Motor neuron (in vitro differentiated cells): ENCODE results near the gene TFEB. TPM values are rescaled to one million over a fixed set of nuclear protein-coding genes. Genes with fewer than 3 reads are reported as not detected.

Experiments
- ATAC-seq, 8 experiments: fragments of 200-7000 bp; cut with Tn5 transposase; replicated peaks in 6 of 8; 2 replicates each; pipeline ENCODE4 v1.8.0; 2021; ENCODE audit warnings: mild to moderate bottlenecking in 8 of 8, moderate library complexity in 8 of 8
- H3K27ac ChIP-seq, 2 donors: fragments of 250-450 bp; sonication (Bioruptor Pico); 2 replicates each; pipeline ENCODE4 v1.9.0; 2021; ENCODE audit warnings: antibody characterized with exemption in 2 of 2, mild to moderate bottlenecking in 2 of 2, moderate library complexity in 1 of 2
- H3K4me1 ChIP-seq, 2 donors: fragments of 250-450 bp; sonication (Bioruptor Pico); replicated peaks in 1 of 2; 2 replicates each; pipeline ENCODE4 v1.6.1; 2021; ENCODE audit warnings: antibody characterized with exemption in 2 of 2, mild to moderate bottlenecking in 2 of 2, moderate library complexity in 1 of 2
- H3K4me3 ChIP-seq, 5 donors: fragments of 250-450 bp; sonication (Bioruptor Pico); 2 replicates each; pipeline ENCODE4 v1.9.0; 2021; ENCODE audit warnings: antibody characterized with exemption in 5 of 5, mild to moderate bottlenecking in 5 of 5, moderate library complexity in 4 of 5
- WGBS, 10 experiments: fragments of 450-650 bp; shearing (Covaris generic); methylation state at CpG; one replicate each; pipeline ENCODE4 v1.0.0; 2022; 5-methylcytosine and 5-hydroxymethylcytosine counted together
- in situ Hi-C, 9 experiments: fragments of 400-800 bp; cut with MboI; loops; one replicate each; pipeline ENCODE4 v1.15.0; 2021; ENCODE audit warnings: low sequenced_read_pairs in 9 of 9, low pct_unique_long_range_greater_than_20kb in 2 of 9; ENCODE audit not compliant: unreplicated experiment in 9 of 9
- total RNA-seq, 8 experiments: library from RNA; unstranded; fragments of 300-600 nt; gene quantifications; 2 replicates each; pipeline versions ENCODE4 v1.2.3 to v1.2.4, GENCODE V29; 2022

The TFEB gene
- 1 to 10 TPM; 1.4 to 8.5 (median 5.3) TPM for total RNA-seq

GRCh38 chr6:41735427-41736185, at the start of gene TFEB:
Gene TFEB (minus strand): TSS chr6:41735608. CDS start chr6:41691213, 44,395 bp downstream.
- Histone ChIP-seq H3K4me3 (peak within 1 kb of the TSS; percentile 47 to 76 (median 57)), H3K4me1 (peaks cover 8 to 16% of the 10 kb centered on the region in 2 donors), H3K27ac (peak within 1 kb of the TSS in 1 of 2 donors; percentile 17)
- peak; percentile 55 to 78 (median 68) for ATAC-seq
- in situ Hi-C loops = no loop called here
- WGBS, 10 experiments = 0 to 60% (median 2%) methylated on average over 1 to 15 of the region's 50 CpGs; no CpG with 5 or more reads in 6 of the 10 experiments

- in situ Hi-C loops = loop anchor here in 6 of 9 experiments (10.0 to 25.0 kb wide), 3 partner anchors 128 to 260 kb away; partner anchors contain the start of genes BYSL (in 1 of the 6) and MED20 (in 1 of the 6)
- ATAC-seq = no peak
- Histone ChIP-seq H3K27ac (no peak overlapping the region), H3K4me1 (peaks cover 11 to 14% of the 10 kb centered on the region in 2 donors), H3K4me3 (no peak overlapping the region)
- WGBS, 10 experiments = 76% methylated on average over 4 of the region's 5 CpGs; no CpG with 5 or more reads in 9 of the 10 experiments
These were observed 49.3 kb upstream of the TFEB start for GRCh38 chr6:41784581-41785171.

- no peak overlapping the region for H3K4me3 ChIP-seq
- no peak for ATAC-seq
- in situ Hi-C loops = loop anchor here in 6 of 9 experiments (10.0 to 25.0 kb wide), 3 partner anchors 129 to 262 kb away; partner anchors contain the start of genes BYSL (in 1 of the 6) and MED20 (in 1 of the 6)
- no peak overlapping the region for H3K27ac ChIP-seq
- H3K4me1 ChIP-seq = peaks cover 11 to 13% of the 10 kb centered on the region in 2 donors
- 0 to 90% (median 61%) methylated on average over 1 to 6 of the region's 6 CpGs; no CpG with 5 or more reads in 3 of the 10 experiments for whole genome bisulfite sequencing, 10 experiments
These were observed 47.8 kb upstream of the TFEB start for GRCh38 chr6:41783106-41783780.

DNA sequence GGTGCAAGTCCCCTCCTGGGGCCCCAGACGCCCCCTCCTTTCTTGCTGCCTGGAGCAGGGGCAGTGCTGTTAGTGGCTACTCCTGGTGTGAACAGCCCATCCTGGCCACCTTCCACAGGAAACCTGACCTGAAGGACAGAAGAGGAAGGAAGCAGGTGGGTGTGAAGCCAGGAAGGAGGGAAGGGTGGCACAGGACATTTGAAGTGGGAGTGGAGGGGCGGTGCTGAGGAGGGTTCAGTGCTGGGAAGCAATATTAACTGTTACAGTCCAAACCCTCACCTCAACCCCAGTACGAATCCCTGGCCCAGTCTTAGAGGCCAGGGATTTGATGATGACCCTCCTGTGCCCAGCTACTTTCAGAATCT, 45.9 kb upstream of the TFEB start:
- Histone ChIP-seq H3K4me3 (peak overlapping the region in 3 of 5 donors; percentile 65 to 68 (median 66)), H3K27ac (no peak overlapping the region), H3K4me1 (peaks cover 10 to 13% of the 10 kb centered on the region in 2 donors)
- in situ Hi-C loops = loop anchor here in 6 of 9 experiments (10.0 to 25.0 kb wide), 3 partner anchors 131 to 263 kb away; partner anchors contain the start of genes BYSL (in 1 of the 6) and MED20 (in 1 of the 6)
- 0 to 100% (median 47%) methylated on average over 1 to 3 of the region's 3 CpGs; no CpG with 5 or more reads in 3 of the 10 experiments for WGBS, 10 experiments
- no peak for ATAC-seq

DNA sequence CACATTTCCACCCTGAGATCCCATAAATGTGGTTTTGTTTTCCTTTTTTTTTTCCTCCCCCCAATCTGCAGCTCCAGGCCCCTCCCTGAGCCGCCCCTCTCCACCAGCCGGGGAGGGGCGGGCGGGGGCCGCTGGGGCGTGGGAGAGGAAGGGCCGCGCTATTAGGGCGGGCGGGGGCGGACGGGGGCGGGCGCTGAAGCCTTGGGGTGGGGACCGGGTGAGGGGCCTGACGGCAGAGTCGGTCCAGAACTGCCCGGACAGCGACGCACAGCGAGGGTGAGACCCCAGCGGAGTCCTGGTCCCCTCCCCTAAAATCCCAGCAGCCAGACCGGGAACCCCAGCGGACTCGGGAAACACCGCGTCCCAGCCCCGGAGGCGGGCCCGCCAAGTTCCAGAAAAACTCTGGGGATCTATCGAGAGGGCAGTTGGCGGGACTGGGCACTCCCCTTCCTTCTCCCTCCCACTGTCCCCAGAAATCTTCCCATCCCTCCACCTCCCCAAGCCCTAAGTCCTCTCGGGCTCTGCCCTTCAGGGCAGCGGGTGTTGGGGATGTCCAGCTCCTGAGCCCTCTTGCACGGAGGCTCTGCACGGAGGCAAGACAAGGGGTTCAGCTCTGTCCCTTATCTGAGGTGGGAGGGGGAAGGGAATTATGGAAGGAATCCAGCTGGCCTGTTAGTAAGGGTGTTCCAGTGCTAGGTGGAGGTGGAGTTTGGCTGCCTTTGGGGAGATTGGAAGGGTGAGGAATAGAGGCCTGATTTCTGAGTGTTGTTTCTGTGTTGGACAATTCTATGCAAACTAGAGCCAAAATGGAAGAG, 45.4 kb upstream of the TFEB start, which contains the start of gene PRICKLE4:
Gene PRICKLE4 (plus strand): TSS at position 232 of the 815 bp plus-strand sequence. CDS start 2,692 bp downstream, outside the sequence.
- peak in 7 of 8 experiments; percentile 0 to 7 (median 5) for ATAC-seq
- in situ Hi-C loops = loop anchor here in 6 of 9 experiments (10.0 to 25.0 kb wide), 3 partner anchors 132 to 264 kb away; partner anchors contain the start of genes BYSL (in 1 of the 6) and MED20 (in 1 of the 6)
- WGBS, 10 experiments = 2 to 18% methylated on average over 2 to 7 of the region's 36 CpGs; no CpG with 5 or more reads in 8 of the 10 experiments
- Histone ChIP-seq H3K4me3 (peak within 1 kb of the TSS; percentile 44 to 68 (median 65)), H3K27ac (peak within 1 kb of the TSS; percentile 5 to 32), H3K4me1 (peaks cover 8 to 12% of the 10 kb centered on the region in 2 donors)

DNA sequence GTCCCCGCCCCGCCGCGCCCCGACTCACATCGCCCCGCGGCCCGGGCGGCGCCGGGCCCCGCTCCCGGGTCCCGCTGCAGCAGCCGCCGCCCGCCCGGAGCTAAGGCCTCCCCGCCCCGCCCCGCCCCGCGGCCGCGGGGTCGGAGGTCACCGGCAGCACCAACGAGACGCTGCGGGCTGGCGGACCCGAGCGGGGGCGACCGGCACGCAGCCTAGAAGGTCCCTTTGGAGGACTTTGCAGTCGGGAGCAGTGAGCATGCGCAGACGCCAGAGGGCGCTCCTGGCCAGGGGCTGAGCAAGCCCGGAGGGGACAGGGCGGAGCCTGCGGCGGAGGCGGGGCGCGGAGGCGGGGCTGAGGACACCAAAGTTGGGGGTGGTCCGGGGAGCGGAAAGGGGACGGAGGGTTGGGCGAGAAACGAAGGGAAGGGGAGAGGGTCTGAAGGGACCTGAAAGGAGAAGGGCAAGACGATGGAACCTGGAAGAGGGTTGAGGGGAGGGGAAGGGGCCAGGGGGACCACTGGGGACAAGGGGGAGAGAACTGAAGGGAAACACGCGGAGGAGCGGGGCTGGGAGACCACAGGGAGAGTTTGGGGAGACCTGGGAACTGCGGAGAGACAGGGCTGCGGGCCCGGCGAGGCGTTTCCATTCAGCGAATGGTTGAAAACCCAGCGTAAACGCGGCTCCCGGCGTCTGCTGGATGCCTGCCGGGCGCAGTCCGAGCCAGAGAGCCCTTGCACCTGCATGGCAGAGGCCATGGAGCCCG, 44.6 kb upstream of the TFEB start, which contains the start of gene FRS3:
Gene FRS3 (minus strand): TSS at position 113 of the 763 bp plus-strand sequence. CDS start 2,913 bp downstream, outside the sequence.
- H3K4me3 ChIP-seq = peak within 1 kb of the TSS; percentile 44 to 68 (median 65)
- H3K4me1 ChIP-seq = peaks cover 6 to 10% of the 10 kb centered on the region in 2 donors
- WGBS, 10 experiments = no CpG with 5 or more reads among the region's 73 CpGs
- ATAC-seq = peak; percentile 83 to 98 (median 96)
- in situ Hi-C loops = loop anchor here in 7 of 9 experiments (10.0 to 25.0 kb wide), 3 partner anchors 132 to 265 kb away; partner anchors contain the start of genes BYSL (in 1 of the 7) and MED20 (in 1 of the 7)
- H3K27ac ChIP-seq = peak within 1 kb of the TSS; percentile 5 to 32

GRCh38 chr6:41779336-41779735, 43.9 kb upstream of the TFEB start:
- peaks cover 6 to 10% of the 10 kb centered on the region in 2 donors for H3K4me1 ChIP-seq
- in situ Hi-C loops = loop anchor here in 7 of 9 experiments (10.0 to 25.0 kb wide), 3 partner anchors 133 to 265 kb away; partner anchors contain the start of genes BYSL (in 1 of the 7) and MED20 (in 1 of the 7)
- 0% methylated on average over 1 of the region's 16 CpGs; no CpG with 5 or more reads in 9 of the 10 experiments for WGBS, 10 experiments
- ATAC-seq = no peak
- peak overlapping the region; percentile 44 to 68 (median 65) for H3K4me3 ChIP-seq
- H3K27ac ChIP-seq = peak overlapping the region; percentile 5 to 32

GRCh38 chr6:41778895-41779294, 43.5 kb upstream of the TFEB start:
- in situ Hi-C loops = loop anchor here in 7 of 9 experiments (10.0 to 25.0 kb wide), 3 partner anchors 133 to 266 kb away; partner anchors contain the start of genes BYSL (in 1 of the 7) and MED20 (in 1 of the 7)
- WGBS, 10 experiments = 26 to 40% methylated on average over 5 to 6 of the region's 6 CpGs; no CpG with 5 or more reads in 8 of the 10 experiments
- Histone ChIP-seq H3K4me3 (peak overlapping the region; percentile 44 to 68 (median 65)), H3K4me1 (peaks cover 6 to 10% of the 10 kb centered on the region in 2 donors), H3K27ac (peak overlapping the region in 1 of 2 donors; percentile 32)
- ATAC-seq = no peak

DNA sequence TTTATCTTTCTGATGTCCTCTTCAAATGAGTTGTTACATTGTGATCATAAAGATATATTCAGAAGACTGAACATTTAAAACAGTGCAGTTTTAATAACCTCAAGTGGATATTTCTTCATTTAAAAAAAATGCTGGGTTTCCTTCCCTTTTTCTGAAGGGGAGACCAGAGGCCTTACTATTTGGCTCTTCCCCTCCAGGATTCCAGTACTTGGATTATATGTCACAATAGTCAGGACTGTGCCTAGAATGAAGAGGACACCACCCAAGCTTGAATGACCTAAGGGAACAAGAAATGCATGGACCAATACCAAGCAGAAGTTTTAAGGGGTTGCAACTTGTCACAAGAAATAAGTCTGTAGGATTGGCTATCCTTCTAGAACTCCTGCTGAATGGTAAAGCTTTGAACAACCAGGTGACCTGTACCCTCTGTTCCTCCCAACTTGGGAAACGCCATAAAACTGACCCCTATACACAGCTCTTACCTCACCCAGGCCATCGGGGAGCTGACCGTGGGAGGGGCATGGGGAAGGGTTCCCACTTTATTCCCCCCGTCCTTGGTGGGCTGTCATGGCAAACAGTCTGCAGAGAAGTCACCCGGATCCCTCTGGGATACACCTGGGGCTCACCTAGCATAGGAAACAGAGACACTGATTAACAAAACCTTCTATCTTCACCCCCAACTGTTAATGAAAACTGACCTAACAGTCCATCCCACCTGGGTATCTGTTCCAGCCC, 42.3 kb upstream of the TFEB start:
- in situ Hi-C loops = loop anchor here in 7 of 9 experiments (10.0 to 25.0 kb wide), 3 partner anchors 135 to 267 kb away; partner anchors contain the start of genes BYSL (in 1 of the 7) and MED20 (in 1 of the 7)
- no peak overlapping the region for H3K4me3 ChIP-seq
- no peak overlapping the region for H3K27ac ChIP-seq
- WGBS, 10 experiments = 86 to 100% (median 97%) methylated on average over 1 to 5 of the region's 5 CpGs; no CpG with 5 or more reads in 6 of the 10 experiments
- ATAC-seq = peak in 2 of 8 experiments; percentile 5 to 6
- H3K4me1 ChIP-seq = peaks cover 6 to 10% of the 10 kb centered on the region in 2 donors

DNA sequence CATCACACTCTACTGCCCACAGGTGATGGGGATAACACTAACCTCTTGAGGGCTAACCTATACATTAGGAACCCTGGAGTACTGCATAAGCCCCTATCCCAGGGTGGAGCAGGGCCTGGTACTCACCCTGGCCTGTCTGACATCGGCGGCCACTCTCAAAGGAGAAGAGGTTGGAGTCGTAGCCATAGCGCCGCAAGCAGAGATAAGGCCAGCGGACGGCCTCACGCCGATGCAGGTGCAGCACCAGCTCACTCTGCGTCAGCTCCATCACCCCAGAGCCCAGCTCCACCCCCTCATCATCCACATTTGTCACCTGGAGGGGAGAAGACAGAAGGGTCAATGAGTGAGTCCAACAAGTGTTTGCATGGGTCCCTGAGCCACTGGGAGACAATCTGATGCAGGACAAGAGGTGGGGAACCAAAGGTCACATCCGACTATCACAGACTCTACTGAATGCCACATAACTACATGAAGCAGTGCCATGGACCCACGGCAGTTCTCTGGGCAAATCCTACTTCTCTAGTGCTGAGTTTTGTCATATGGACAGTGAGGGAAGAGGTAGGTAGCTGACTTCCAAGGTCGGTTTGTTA, 40.0 kb upstream of the TFEB start:
- ATAC-seq = no peak
- H3K4me3 ChIP-seq = no peak overlapping the region
- peaks cover 6 to 7% of the 10 kb centered on the region in 2 donors for H3K4me1 ChIP-seq
- in situ Hi-C loops = loop anchor here in 7 of 9 experiments (10.0 to 25.0 kb wide), 3 partner anchors 137 to 269 kb away; partner anchors contain the start of genes BYSL (in 1 of the 7) and MED20 (in 1 of the 7)
- WGBS, 10 experiments = 50 to 92% (median 78%) methylated on average over 1 to 3 of the region's 13 CpGs; no CpG with 5 or more reads in 7 of the 10 experiments
- no peak overlapping the region for H3K27ac ChIP-seq
